IPS DF 6.9 (cell line): ENCODE measurements around the gene SEC14L2.

Source experiments
- DNase-seq: peaks from one replicate; pipeline ENCODE4 v3.0.0-alpha.2; 2013; ENCODE audit warnings: low read depth, low spot score
- H3K27ac ChIP-seq: one replicate; pipeline ENCODE4 v1.5.1; 2013; ENCODE audit warnings: low read length, control low read depth
- H3K27me3 ChIP-seq: 2 replicates; pipeline ENCODE4 v1.6.1; 2013; ENCODE audit warnings: mild to moderate bottlenecking, low read length; ENCODE audit not compliant: control insufficient read depth, insufficient read depth
- H3K36me3 ChIP-seq: 2 replicates; pipeline ENCODE4 v1.6.1; 2013; ENCODE audit warnings: low read length; ENCODE audit not compliant: control insufficient read depth, insufficient read depth
- H3K4me1 ChIP-seq: 2 replicates; pipeline ENCODE4 v1.6.1; 2013; ENCODE audit warnings: low read length; ENCODE audit not compliant: control insufficient read depth, insufficient read depth
- H3K4me3 ChIP-seq: 2 replicates; pipeline ENCODE4 v1.5.1; 2013; ENCODE audit warnings: mild to moderate bottlenecking, low read length
- H3K9me3 ChIP-seq: 2 replicates; pipeline ENCODE4 v1.6.1; 2013; ENCODE audit warnings: low read length, inconsistent platforms; ENCODE audit not compliant: control insufficient read depth, insufficient read depth
- WGBS: extraction: QIAGEN DNeasy Blood & Tissue Kit; methylation state at CpG from one replicate; pipeline ENCODE4 v1.1.7; 2013; ENCODE audit warnings: mixed read lengths, missing lambda C conversion rate; ENCODE audit not compliant: insufficient read length, insufficient coverage; 5-methylcytosine and 5-hydroxymethylcytosine counted together

Gene SEC14L2

DNA sequence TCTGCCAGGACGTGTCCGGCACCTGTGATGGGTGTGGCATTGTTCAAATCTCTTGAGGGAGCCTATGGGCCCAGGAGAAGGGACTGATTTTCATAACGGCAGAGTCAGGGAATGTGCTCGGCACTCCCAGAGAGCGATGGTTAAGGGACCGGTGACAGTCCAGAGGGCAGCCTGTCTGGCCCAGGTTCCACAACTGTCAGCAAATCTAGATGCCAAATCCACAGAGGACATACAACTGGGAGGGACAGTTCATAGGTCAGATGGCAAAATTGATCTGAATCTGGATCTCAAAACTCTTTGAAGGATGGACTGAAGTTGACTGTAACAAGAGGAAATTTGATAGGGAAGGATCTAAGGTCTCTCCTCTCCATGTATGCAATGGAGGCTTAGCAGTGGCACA lies 7.5 kb downstream of the SEC14L2 start:
- no CpG with 5 or more reads among the region's 6 CpGs for WGBS
- H3K27ac ChIP-seq: no peak overlapping the region

DNA sequence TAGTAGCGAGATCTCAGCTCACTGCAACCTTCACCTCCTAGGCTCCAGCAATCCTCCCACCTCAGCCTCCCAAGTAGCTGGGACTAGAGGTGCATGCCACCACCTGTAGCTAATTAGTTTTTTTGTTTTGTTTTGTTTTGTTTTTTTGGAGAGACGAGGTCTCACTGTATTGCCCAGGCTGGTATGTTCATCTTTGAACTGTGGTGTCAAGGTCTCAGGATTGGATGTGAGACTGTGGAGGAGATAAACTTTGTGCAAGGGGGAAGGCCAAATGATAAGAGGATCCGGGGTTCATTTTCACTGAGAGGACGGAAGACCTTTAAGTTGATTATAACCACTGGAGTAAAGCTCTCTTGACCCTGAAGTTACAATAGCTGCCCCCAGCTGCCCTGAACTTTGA lies 8.9 kb downstream of the SEC14L2 start:
- Histone ChIP-seq H3K4me3 (no peak overlapping the region), H3K27me3 (no peaks in the 10 kb centered on the region), H3K36me3 (no peaks in the 10 kb centered on the region), H3K9me3 (no peaks in the 10 kb centered on the region), H3K27ac (no peak overlapping the region), H3K4me1 (no peaks in the 10 kb centered on the region; the same call in 1 of the 2 replicates)
- no peak for DNase-seq
- WGBS: no CpG with 5 or more reads among the region's 4 CpGs

More for the DNA sequence above, 7.5 kb downstream of the SEC14L2 start:
- Histone ChIP-seq H3K9me3 (no peaks in the 10 kb centered on the region), H3K36me3 (no peaks in the 10 kb centered on the region), H3K4me1 (no peaks in the 10 kb centered on the region; the same call in 1 of the 2 replicates), H3K27me3 (no peaks in the 10 kb centered on the region), H3K4me3 (no peak overlapping the region)
- DNase-seq: no peak

DNA sequence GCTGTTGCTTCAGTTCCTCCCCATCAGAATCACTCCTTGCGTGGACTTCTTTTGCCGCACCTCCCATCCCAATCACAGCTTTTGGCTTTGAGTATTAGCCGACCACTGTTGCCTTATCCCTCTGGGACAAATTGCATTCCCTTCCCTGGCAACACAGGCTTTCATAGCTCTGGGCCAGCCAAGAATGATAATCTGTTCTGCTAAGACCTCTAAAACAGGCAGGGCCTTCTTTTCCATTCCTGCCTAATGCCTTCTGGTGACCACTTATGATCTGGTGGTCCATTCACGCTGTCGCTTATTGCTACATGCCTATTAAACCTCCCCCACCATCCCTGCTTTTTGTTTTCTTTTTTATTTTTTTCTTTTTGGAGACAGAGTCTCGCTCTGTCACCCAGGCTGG lies 9.6 kb downstream of the SEC14L2 start:
- no peak overlapping the region for H3K27ac ChIP-seq
- DNase-seq: no peak
- WGBS: no CpG with 5 or more reads among the region's 6 CpGs
- H3K27me3 ChIP-seq: no peaks in the 10 kb centered on the region
- no peaks in the 10 kb centered on the region for H3K9me3 ChIP-seq
- no peaks in the 10 kb centered on the region for H3K36me3 ChIP-seq
- no peaks in the 10 kb centered on the region; the same call in 1 of the 2 replicates for H3K4me1 ChIP-seq
- H3K4me3 ChIP-seq: no peak overlapping the region

DNA sequence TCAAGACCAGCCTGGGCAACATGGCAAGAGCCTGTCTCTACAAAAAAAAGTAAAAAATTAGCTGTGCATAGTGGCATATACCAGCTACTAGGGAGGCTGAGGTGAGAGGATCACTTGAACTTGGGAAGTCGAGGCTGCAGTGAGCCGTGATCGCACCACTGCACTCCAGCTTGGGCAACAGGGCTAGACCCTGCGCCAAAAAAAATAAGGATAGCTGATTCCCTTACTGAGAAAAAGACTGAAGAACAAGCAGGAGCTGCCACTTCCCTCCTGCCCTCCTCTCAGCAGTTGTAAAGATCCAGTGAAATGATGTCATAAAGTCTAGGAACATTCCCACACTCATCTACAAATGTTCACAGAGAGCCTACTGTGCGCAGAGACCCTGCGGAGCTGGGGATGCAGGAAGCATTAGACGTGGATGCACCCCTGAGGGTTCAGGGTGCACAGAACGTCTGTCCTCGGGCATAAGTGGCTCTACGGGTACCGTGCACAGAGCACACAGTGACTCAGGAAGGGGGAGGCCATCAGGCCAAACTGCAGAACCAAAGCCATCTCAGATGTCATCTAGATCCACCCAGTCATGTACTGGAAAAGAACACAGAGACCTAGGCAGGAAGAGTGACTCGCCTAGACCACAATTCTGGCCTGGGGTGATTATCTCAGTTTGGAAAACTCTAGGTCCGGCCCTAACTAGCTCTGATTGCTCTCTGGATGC lies 11.7 kb downstream of the SEC14L2 start:
- no peak for DNase-seq
- Histone ChIP-seq H3K36me3 (no peaks in the 10 kb centered on the region; the same call in 1 of the 2 replicates), H3K9me3 (no peaks in the 10 kb centered on the region), H3K4me3 (no peak overlapping the region), H3K27me3 (no peaks in the 10 kb centered on the region), H3K27ac (no peak overlapping the region), H3K4me1 (no peaks in the 10 kb centered on the region)
- no CpG with 5 or more reads among the region's 13 CpGs for whole genome bisulfite sequencing

DNA sequence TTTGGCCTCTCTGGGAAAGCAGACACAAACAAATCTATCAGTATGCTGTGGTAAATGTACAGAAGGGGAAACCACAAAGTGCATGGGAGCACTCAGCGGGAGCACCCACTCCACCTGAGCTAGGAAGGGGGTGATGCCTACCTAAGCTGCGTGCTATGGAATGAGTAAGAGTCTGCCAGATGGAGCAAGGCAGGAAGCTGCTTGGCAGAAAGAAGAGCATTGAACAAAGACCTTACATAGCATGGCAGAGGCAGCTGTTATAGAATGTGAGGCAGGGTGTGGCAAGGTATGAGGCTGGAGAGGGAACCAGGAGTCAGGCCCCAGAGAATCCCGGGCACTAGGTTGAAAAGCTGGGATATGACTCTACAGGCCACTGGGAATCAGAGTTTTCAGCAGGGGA lies 15.0 kb downstream of the SEC14L2 start:
- Histone ChIP-seq H3K4me3 (no peak overlapping the region), H3K27me3 (no peaks in the 10 kb centered on the region), H3K36me3 (peaks cover 2% of the 10 kb centered on the region; the same call in 1 of the 2 replicates), H3K9me3 (no peaks in the 10 kb centered on the region), H3K27ac (no peak overlapping the region), H3K4me1 (no peaks in the 10 kb centered on the region)
- DNase-seq: no peak
- no CpG with 5 or more reads among the region's 3 CpGs for WGBS

DNA sequence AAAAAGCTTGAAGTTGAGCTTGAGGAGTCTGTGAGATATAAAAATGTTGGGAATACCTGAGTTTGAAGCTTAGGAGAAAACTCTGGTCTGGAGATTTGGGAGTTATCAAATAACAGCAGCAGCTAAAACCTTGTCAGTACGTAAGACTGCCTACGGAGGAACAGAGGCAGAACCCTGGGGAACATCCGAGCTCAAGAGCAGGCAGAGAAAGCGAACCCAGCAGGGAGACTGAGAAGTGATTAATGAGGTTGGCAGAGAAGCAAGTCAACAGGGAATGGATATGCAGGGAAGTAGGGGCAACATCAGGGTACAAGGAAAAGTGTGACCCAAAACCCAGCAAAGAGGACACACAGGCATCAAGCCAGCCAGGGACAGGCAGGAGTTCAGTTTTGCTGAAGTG lies 16.2 kb downstream of the SEC14L2 start:
- H3K27ac ChIP-seq: no peak overlapping the region
- peaks cover 7% of the 10 kb centered on the region; the same call in 1 of the 2 replicates for H3K36me3 ChIP-seq
- H3K27me3 ChIP-seq: no peaks in the 10 kb centered on the region
- DNase-seq: no peak
- H3K9me3 ChIP-seq: no peaks in the 10 kb centered on the region
- no peaks in the 10 kb centered on the region for H3K4me1 ChIP-seq
- H3K4me3 ChIP-seq: no peak overlapping the region
- no CpG with 5 or more reads among the region's 4 CpGs for WGBS

DNA sequence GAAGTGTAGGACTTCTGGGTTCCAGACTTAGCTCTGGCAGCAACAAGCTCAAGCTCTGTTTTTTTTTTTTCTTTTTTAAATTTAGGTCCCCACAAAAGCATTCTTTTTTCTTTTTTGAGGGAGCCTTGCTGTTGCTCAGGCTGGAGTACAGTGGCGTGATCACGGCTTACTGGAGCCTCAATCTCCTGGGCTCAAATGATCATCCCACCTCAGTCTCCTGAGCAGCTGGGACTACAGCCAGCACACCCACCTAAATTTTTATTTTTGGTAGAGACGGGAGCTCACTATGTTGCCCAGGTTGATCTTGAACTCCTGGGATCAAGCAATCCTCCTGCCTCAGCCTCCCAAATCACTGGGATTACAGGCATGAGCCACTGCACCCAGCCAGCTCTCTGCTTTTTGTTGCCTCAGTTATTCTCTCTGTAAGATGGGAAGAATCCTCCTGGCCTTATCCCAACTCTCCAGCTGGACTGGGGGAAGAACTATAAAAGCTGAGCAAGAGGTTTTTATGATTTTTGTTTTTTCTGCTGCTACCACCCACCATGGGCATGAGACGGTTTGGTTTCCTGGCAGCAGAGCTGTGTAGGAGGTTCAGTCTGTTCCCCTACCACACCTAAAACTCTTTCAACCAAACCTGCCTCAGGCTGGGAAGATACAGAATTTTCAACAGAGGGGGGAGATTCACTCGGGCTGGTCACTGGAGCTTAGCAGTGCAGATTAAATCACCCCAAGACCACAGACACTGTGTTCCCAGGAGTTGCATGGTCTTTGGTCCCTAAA lies 17.1 kb downstream of the SEC14L2 start:
- Histone ChIP-seq H3K27ac (no peak overlapping the region), H3K9me3 (no peaks in the 10 kb centered on the region), H3K4me1 (no peaks in the 10 kb centered on the region), H3K36me3 (peaks cover 7% of the 10 kb centered on the region; the same call in 1 of the 2 replicates), H3K4me3 (no peak overlapping the region), H3K27me3 (no peaks in the 10 kb centered on the region)
- no peak for DNase-seq
- WGBS: no CpG with 5 or more reads among the region's 5 CpGs

DNA sequence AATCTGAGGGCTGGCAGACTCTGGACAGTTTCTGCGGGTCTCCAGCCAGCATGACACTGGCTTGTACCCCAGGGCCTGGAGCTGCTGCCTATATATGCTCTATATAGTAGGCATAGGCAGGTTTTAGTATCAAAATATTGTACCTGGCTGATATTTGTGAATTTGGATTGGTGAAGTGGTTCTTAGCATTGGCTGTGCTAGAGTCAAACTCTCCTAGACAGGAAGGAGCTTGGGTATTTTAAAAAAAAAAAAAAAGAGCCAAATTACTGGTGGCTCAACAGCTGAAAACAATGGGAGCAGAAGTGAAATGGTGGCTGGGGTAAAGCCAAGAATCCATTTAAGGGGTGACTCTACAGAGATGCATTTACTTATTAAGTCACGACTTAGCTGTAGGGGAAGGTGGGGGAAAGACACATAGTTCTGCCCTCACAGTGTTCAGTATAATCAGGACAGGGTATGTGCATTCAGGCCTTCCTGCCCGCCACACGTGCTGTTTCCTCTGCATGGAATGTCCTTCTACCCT lies 17.8 kb downstream of the SEC14L2 start:
- H3K36me3 ChIP-seq: peaks cover 7% of the 10 kb centered on the region; the same call in 1 of the 2 replicates
- no peak for DNase-seq
- WGBS: no CpG with 5 or more reads among the region's 4 CpGs
- H3K9me3 ChIP-seq: no peaks in the 10 kb centered on the region
- no peak overlapping the region for H3K4me3 ChIP-seq
- H3K27ac ChIP-seq: no peak overlapping the region
- H3K27me3 ChIP-seq: no peaks in the 10 kb centered on the region
- H3K4me1 ChIP-seq: no peaks in the 10 kb centered on the region

DNA sequence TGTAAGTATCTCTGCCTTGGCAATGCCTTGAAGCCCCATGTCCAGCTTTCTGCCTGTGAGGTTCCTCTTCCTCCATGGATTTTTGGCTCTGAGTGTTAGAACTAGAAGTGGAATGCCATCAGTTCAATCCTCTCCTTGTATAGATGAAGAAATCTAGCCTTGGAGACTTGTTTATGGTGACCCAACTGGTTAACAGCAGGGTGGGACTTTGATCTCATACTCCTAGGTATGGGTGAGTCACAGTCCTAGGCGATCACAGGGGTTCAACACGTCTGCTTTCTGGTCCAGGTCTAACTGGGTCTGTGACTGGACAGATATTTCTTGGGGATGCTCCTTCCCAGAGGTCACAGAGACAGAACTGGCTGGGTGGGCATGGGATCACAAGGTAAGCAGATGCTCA lies 19.6 kb downstream of the SEC14L2 start:
- H3K36me3 ChIP-seq: peaks cover 7% of the 10 kb centered on the region; the same call in 1 of the 2 replicates
- H3K9me3 ChIP-seq: no peaks in the 10 kb centered on the region
- WGBS: no CpG with 5 or more reads among the region's 2 CpGs
- no peak overlapping the region for H3K4me3 ChIP-seq
- no peak overlapping the region for H3K27ac ChIP-seq
- no peak for DNase-seq
- H3K4me1 ChIP-seq: no peaks in the 10 kb centered on the region
- no peaks in the 10 kb centered on the region for H3K27me3 ChIP-seq

DNA sequence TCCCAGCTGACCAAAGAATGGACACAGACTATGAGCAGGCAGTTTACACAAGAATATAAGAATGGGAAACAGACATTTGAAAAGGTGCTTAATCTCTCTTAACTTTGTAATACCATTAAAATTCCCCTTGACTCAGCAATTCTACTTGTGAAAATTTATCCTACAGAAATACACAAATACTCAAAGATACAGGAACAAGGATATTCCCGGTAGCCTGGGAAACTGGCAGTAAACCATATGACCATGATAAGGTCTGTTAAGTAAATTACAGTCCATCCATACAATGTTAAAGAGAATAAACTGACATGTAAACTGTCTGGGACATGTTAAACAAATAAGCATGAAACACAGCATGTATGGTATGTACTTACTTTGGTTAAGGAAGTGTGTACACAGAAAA lies 20.0 kb downstream of the SEC14L2 start:
- no peaks in the 10 kb centered on the region for H3K9me3 ChIP-seq
- H3K36me3 ChIP-seq: peaks cover 7% of the 10 kb centered on the region; the same call in 1 of the 2 replicates
- H3K4me3 ChIP-seq: no peak overlapping the region
- no CpG with 5 or more reads among the region's 1 CpG for WGBS
- no peaks in the 10 kb centered on the region for H3K27me3 ChIP-seq
- no peak overlapping the region for H3K27ac ChIP-seq
- 0 out of 2 replicates have a peak, but pooled peaks cover under 1% of the 10 kb centered on the region for H3K4me1 ChIP-seq
- no peak for DNase-seq
